ENCODE results near the gene REPS2. TPM values are rescaled to one million over a fixed set of nuclear protein-coding genes. Genes with fewer than 3 reads are reported as not detected.

The REPS2 gene
- total and polyA plus RNA-seq, 9 of the 15 experiments (the other 6 are each of a cell fraction or from before 2014, with no cell fraction given), result 0.01 to 0.07 (median 0.01) TPM; not detected in 3

GRCh38 chrX:16985286-16985685 is 38.8 kb downstream of the REPS2 start:
- no peak for FAIRE-seq
- CTCF ChIA-PET (ENCODE audit: low intra/inter-chr PET ratio), result no interaction called here
- WGBS (ENCODE audit: insufficient coverage, low coverage, missing lambda C conversion rate), result 4% methylated on average over 3 of the region's 3 CpGs
- TF ChIP-seq ZSCAN29 (IDR thresholded peaks at IDR 0.05), result no peak
- TF ChIP-seq ZNF347 (CRISPR knock-in tag; IDR thresholded peaks at IDR 0.05; ENCODE audit: low read depth), result no peak
- no peak for TF ChIP-seq ZNF668 (CRISPR knock-in tag; IDR thresholded peaks at IDR 0.05)
- TF ChIP-seq SNIP1 (IDR thresholded peaks at IDR 0.05; ENCODE audit: low read depth), result no peak
- no peak for TF ChIP-seq ZBTB11 (CRISPR knock-in tag; IDR thresholded peaks at IDR 0.05)
- TF ChIP-seq ARID2 (IDR thresholded peaks at IDR 0.05), result no peak
- no peak for TF ChIP-seq ZNF174 (CRISPR knock-in tag; IDR thresholded peaks at IDR 0.05)
- no peak for TF ChIP-seq CBX8 (IDR thresholded peaks at IDR 0.05; ENCODE audit: borderline replicate concordance, extremely low read depth, low read depth, low read length, poor library complexity, severe bottlenecking)
- no peak for TF ChIP-seq ZSCAN32 (CRISPR knock-in tag; IDR thresholded peaks at IDR 0.05)
- no peak for TF ChIP-seq ZNF12 (CRISPR knock-in tag; IDR thresholded peaks at IDR 0.05)
- TF ChIP-seq NFATC3 (IDR thresholded peaks at IDR 0.05), result no peak
- no peak for TF ChIP-seq REST (IDR thresholded peaks at IDR 0.05; ENCODE audit: borderline replicate concordance)
- no peak for TF ChIP-seq REST (CRISPR knock-in tag; IDR thresholded peaks at IDR 0.05; ENCODE audit: low read depth)

More at GRCh38 chrX:16985286-16985685, 38.8 kb downstream of the REPS2 start:
- no peaks in the 10 kb centered on the region for H4K20me1 ChIP-seq (replicated peaks; ENCODE audit: control insufficient read depth, insufficient read depth, low read length)
- in situ Hi-C loops (cut with MboI), result no loop called here
- POLR2A ChIA-PET, result interaction anchor here (0.7 kb wide), 1 partner anchor 11 kb away, joined by 3 read pairs; no protein-coding TSS in a partner anchor
- no peaks in the 10 kb centered on the region for H3K79me2 ChIP-seq (ENCODE audit: control insufficient read depth, insufficient read depth, low read length)
- H3K9me1 ChIP-seq (ENCODE audit: control insufficient read depth, insufficient read depth, low read length), result no peaks in the 10 kb centered on the region
- no peak overlapping the region for H3K4me2 ChIP-seq (ENCODE audit: insufficient read depth, low read length)
- no peak overlapping the region for H2AFZ ChIP-seq (ENCODE audit: low read depth, low read length)
- intact Hi-C loops (cut with micrococcal nuclease), result no loop called here
- H3K27ac ChIP-seq (ENCODE audit: extremely low read depth, low read depth, low read length), result no peak overlapping the region
- no TSS peak for BruUV-seq (replicated peaks)
- no peak for ATAC-seq
- H3K9ac ChIP-seq (ENCODE audit: insufficient read depth in 1 of 2, low read depth in 2 of 2, low read length in 2 of 2), result no peak overlapping the region
- H3K4me3 ChIP-seq, result no peak overlapping the region
- no peaks in the 10 kb centered on the region for H3K4me1 ChIP-seq (replicated peaks in 1 of 2; ENCODE audit: control insufficient read depth in 2 of 2, insufficient read depth in 2 of 2, low read length in 2 of 2)
- H3K36me3 ChIP-seq (ENCODE audit: control insufficient read depth, insufficient read depth, low read length), result no peaks in the 10 kb centered on the region
- H3K27me3 ChIP-seq (ENCODE audit: control insufficient read depth in 2 of 2, insufficient read depth in 2 of 2, low read length in 2 of 2), result no peaks in the 10 kb centered on the region
- no peak for DNase-seq (ENCODE audit: extremely low read depth in 1 of 4, low spot score in 3 of 4)
- no peaks in the 10 kb centered on the region for H3K9me3 ChIP-seq (replicated peaks; ENCODE audit: control insufficient read depth, insufficient read depth, low read depth, low read length)
